Kidney epithelial cell (primary cell): ENCODE data around the gene NPL. TPM values are rescaled to one million over a fixed set of nuclear protein-coding genes. Genes with fewer than 3 reads are reported as not detected.

ENCODE experiments used
- DNase-seq: peaks from one replicate; pipeline ENCODE4 v3.0.0-alpha.2; 2010; ENCODE audit warnings: low read depth
- H3K27me3 ChIP-seq: 2 replicates; pipeline ENCODE4 v1.6.0; 2011; ENCODE audit warnings: low read length; ENCODE audit not compliant: control insufficient read depth, insufficient read depth
- H3K36me3 ChIP-seq: 2 replicates; pipeline ENCODE4 v1.5.1; 2011; ENCODE audit warnings: low read length; ENCODE audit not compliant: control insufficient read depth, insufficient read depth
- H3K4me3 ChIP-seq: 2 replicates; pipeline ENCODE4 v1.5.1; 2011; ENCODE audit warnings: low read depth, mild to moderate bottlenecking, control low read depth, low read length
- CTCF ChIP-seq: IDR thresholded peaks from 2 replicates; pipeline ENCODE4 v1.5.1; 2011; ENCODE audit warnings: mild to moderate bottlenecking, moderate library complexity, low read length, control low read depth, inconsistent platforms; ENCODE audit not compliant: insufficient read depth, poor library complexity, severe bottlenecking
- total RNA-seq: library from RNA; depleted of rRNA; stranded (reverse); fragments of >200 nt; gene quantifications from 2 replicates; pipeline ENCODE4 v1.2.3, GENCODE V29; 2015

The NPL gene
- total RNA-seq, 1 donor from 2014 or later, result 2.3 TPM

GRCh38 chr1:182862827-182863226 is 73.3 kb downstream of the NPL start:
- peaks cover 3% of the 10 kb centered on the region for H3K36me3 ChIP-seq
- no peak for TF ChIP-seq CTCF
- no peak for DNase-seq

GRCh38 chr1:182863940-182864339 is 74.4 kb downstream of the NPL start:
- H3K4me3 ChIP-seq, result no peak overlapping the region
- no peak for DNase-seq
- peaks cover 2% of the 10 kb centered on the region for H3K36me3 ChIP-seq
- no peaks in the 10 kb centered on the region for H3K27me3 ChIP-seq
- no peak for TF ChIP-seq CTCF

More at GRCh38 chr1:182862827-182863226, 73.3 kb downstream of the NPL start:
- no peak overlapping the region for H3K4me3 ChIP-seq
- H3K27me3 ChIP-seq, result no peaks in the 10 kb centered on the region

- Histone ChIP-seq H3K4me3 (no peak overlapping the region), H3K36me3 (peaks cover 5% of the 10 kb centered on the region), H3K27me3 (no peaks in the 10 kb centered on the region)
- DNase-seq, result no peak
- no peak for TF ChIP-seq CTCF
Measured at GRCh38 chr1:182867861-182868260, 78.3 kb downstream of the NPL start.

GRCh38 chr1:182869241-182869666 is 79.7 kb downstream of the NPL start:
- H3K27me3 ChIP-seq, result no peaks in the 10 kb centered on the region
- TF ChIP-seq CTCF, result no peak
- peaks cover 5% of the 10 kb centered on the region for H3K36me3 ChIP-seq
- H3K4me3 ChIP-seq, result no peak overlapping the region
- DNase-seq, result no peak

- Histone ChIP-seq H3K4me3 (no peak overlapping the region), H3K36me3 (peaks cover 3% of the 10 kb centered on the region), H3K27me3 (no peaks in the 10 kb centered on the region)
- no peak for DNase-seq
- TF ChIP-seq CTCF, result no peak
Measured at GRCh38 chr1:182872881-182873280, 83.3 kb downstream of the NPL start.

- DNase-seq, result no peak
- Histone ChIP-seq H3K4me3 (no peak overlapping the region), H3K36me3 (no peaks in the 10 kb centered on the region), H3K27me3 (no peaks in the 10 kb centered on the region)
- TF ChIP-seq CTCF, result no peak
Measured at GRCh38 chr1:182875889-182876288, 86.3 kb downstream of the NPL start.
